Heart right ventricle (tissue), 16 donors: ENCODE measurements around the gene GLI1. TPM values are rescaled to one million over a fixed set of nuclear protein-coding genes. Genes with fewer than 3 reads are reported as not detected.
A peak's percentile ranks its signal among the peaks of the same experiment; 100 is the strongest.

Experiments used
- ATAC-seq, 8 donors: fragments of 200-7000 bp; cut with Tn5 transposase; one replicate each; pipeline ENCODE4 v1.9.1; 2020; ENCODE audit warnings: mild to moderate bottlenecking in 8 of 8, moderate library complexity in 8 of 8, moderate number of reproducible peaks in 1 of 8
- DNase-seq, 2 donors: peaks; one replicate each; pipeline ENCODE4 v3.0.0-alpha.2; 2020
- H3K27ac ChIP-seq, 10 donors: fragments of 200-600 bp; sonication (generic) in 2 of 10; one replicate each; pipeline versions ENCODE4 v1.5.0 to v1.8.0; 2020 to 2022; ENCODE audit warnings: mild to moderate bottlenecking in 3 of 10
- H3K27me3 ChIP-seq, 7 donors: fragments of 200-600 bp; one replicate each; pipeline ENCODE4 v1.8.0; 2021 to 2022; ENCODE audit warnings: mild to moderate bottlenecking in 2 of 7
- H3K36me3 ChIP-seq, 9 donors: fragments of 200-600 bp; sonication (generic) in 1 of 9; one replicate each; pipeline versions ENCODE4 v1.5.0 to v1.8.0; 2020 to 2022; ENCODE audit warnings: mild to moderate bottlenecking in 2 of 9
- H3K4me1 ChIP-seq, 9 donors: fragments of 200-600 bp; sonication (generic) in 1 of 9; one replicate each; pipeline versions ENCODE4 v1.5.0 to v1.8.0; 2020 to 2022; ENCODE audit warnings: mild to moderate bottlenecking in 4 of 9
- H3K4me3 ChIP-seq, 10 donors: fragments of 200-600 bp; sonication (generic) in 2 of 10; one replicate each; pipeline versions ENCODE4 v1.5.0 to v1.8.0; 2020 to 2022; ENCODE audit warnings: mild to moderate bottlenecking in 7 of 10, moderate library complexity in 2 of 10
- H3K9me3 ChIP-seq, 11 donors: fragments of 200-600 bp in 10 of 11; sonication (generic) in 2 of 11; one replicate each; pipeline versions ENCODE4 v1.5.0 to v1.8.0; 2013 to 2022; ENCODE audit warnings: mild to moderate bottlenecking in 2 of 11, control low read depth in 1 of 11, moderate library complexity in 1 of 11
- WGBS, 2 donors: extraction: QIAGEN DNeasy Blood & Tissue Kit; methylation state at CpG; one replicate each; pipeline ENCODE4 v1.1.7; 2013; ENCODE audit warnings: inconsistent platforms in 1 of 2; 5-methylcytosine and 5-hydroxymethylcytosine counted together
- intact Hi-C, 10 donors: fragments of 100-400 bp; cut with DNase I; formaldehyde crosslinking; loops; one replicate each; pipeline versions ENCODE4 v1.11.1 to v1.14.2; 2022
- polyA plus RNA-seq, 2 donors: library from polyadenylated mRNA; stranded (reverse); fragments of 200-250 nt; gene quantifications; one replicate each; pipeline ENCODE4 v1.2.3, GENCODE V29; 2013
- total RNA-seq, 10 donors: library from RNA; stranded (reverse); fragmentation: NEBNext Ultra II Directional in 3 of 10; extraction: Animal tissue kit (Norgen Biotek cat#: 25700) in 3 of 10; gene quantifications; one replicate each; pipeline versions ENCODE4 v1.2.1 to v1.2.4, GENCODE V29; 2021 to 2023
- TF ChIP-seq, protein P1 (sequence below), 9 donors: fragments of 200-600 bp; sonication (generic) in 2 of 9; IDR thresholded peaks; one replicate each; pipeline versions ENCODE4 v1.5.0 to v1.8.0; 2021 to 2022; ENCODE audit warnings: antibody characterized with exemption in 9 of 9, mild to moderate bottlenecking in 5 of 9, moderate library complexity in 1 of 9
- donor health status: Arrhythmogenic right ventricular cardiomyopathy.
- donor health status: ischemic (EF 13 %, LVEDD 7.1; RV severe dilation, severe dysfunction).
- donor health status: healthy with polysubstance abuse.
- donor health status: DM: no; HTN: yes; CAD: no.
- donor health status: DM: no; HTN: no; CAD: no.
- donor health status: ischemic (EF 25% LVEDD 6.9; RV normal size, moderate dysfunction).
- donor health status: ischemic (EF 25% LVEDD 5.7; RV mildly dilated, moderate dysfunction).
- donor health status: healthy.
- donor health status: DM: yes; HTN: yes; CAD: no.
- donor health status: Ischemic cardiomyopathy.
- donor health status: ischemic (EF 35%, LVEDD 5.7; RV mildly dilated, moderate dysfunction).
- donor health status: nonischemic (EF 11% LVEDD 7.7; RV severe dilation, severe dysfunction).
- donor health status: DM: yes; HTN: yes; CAD: no.
- donor health status: PGD.
- donor health status: ischemic (EF 29% LVEDD 5.4; RV normal size, mild dysfunction).
- donor health status: nonischemic (EF 23%, LVEDD 6.1; RV moderate dilation, normal function).

GLI1 gene
- total and polyA plus RNA-seq, 12 donors = 0.12 to 1.2 (median 0.59) TPM

- H3K4me3 ChIP-seq = no peak overlapping the region
- ATAC-seq = peak; percentile 81 to 91 (median 86)
Observed at GRCh38 chr12:57452937-57453509, 6.6 kb upstream of the GLI1 start.

GRCh38 chr12:57454213-57454565 is 5.4 kb upstream of the GLI1 start:
- no peak for DNase-seq
- WGBS, 2 donors = 98 to 100% methylated on average over 2 of the region's 2 CpGs
- ATAC-seq = no peak
- H3K9me3 ChIP-seq = no peaks in the 10 kb centered on the region
- intact Hi-C loops = loop anchor here in 5 of 10 donors (2.0 to 10.0 kb wide), 5 partner anchors 142 to 192 kb away; no protein-coding TSS in a partner anchor
- H3K27ac ChIP-seq = no peak overlapping the region
- peaks cover 0 to 33% (median 14%) of the 10 kb centered on the region in 9 donors for H3K4me1 ChIP-seq
- no peak overlapping the region for H3K4me3 ChIP-seq
- no peaks in the 10 kb centered on the region for H3K27me3 ChIP-seq
- TF ChIP-seq, protein P1, sequence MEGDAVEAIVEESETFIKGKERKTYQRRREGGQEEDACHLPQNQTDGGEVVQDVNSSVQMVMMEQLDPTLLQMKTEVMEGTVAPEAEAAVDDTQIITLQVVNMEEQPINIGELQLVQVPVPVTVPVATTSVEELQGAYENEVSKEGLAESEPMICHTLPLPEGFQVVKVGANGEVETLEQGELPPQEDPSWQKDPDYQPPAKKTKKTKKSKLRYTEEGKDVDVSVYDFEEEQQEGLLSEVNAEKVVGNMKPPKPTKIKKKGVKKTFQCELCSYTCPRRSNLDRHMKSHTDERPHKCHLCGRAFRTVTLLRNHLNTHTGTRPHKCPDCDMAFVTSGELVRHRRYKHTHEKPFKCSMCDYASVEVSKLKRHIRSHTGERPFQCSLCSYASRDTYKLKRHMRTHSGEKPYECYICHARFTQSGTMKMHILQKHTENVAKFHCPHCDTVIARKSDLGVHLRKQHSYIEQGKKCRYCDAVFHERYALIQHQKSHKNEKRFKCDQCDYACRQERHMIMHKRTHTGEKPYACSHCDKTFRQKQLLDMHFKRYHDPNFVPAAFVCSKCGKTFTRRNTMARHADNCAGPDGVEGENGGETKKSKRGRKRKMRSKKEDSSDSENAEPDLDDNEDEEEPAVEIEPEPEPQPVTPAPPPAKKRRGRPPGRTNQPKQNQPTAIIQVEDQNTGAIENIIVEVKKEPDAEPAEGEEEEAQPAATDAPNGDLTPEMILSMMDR (IDR thresholded peaks at IDR 0.05) = no peak
- H3K36me3 ChIP-seq = no peaks in the 10 kb centered on the region

More at GRCh38 chr12:57452937-57453509, 6.6 kb upstream of the GLI1 start:
- Histone ChIP-seq H3K9me3 (no peaks in the 10 kb centered on the region), H3K36me3 (no peaks in the 10 kb centered on the region), H3K4me1 (peaks cover 0 to 26% (median 9%) of the 10 kb centered on the region in 9 donors), H3K27ac (peak overlapping the region in 9 of 10 donors; percentile 38 to 95 (median 86)), H3K27me3 (no peaks in the 10 kb centered on the region)
- TF ChIP-seq, protein P1 (IDR thresholded peaks at IDR 0.05) = peak; percentile 82 to 94 (median 92)
- intact Hi-C loops = loop anchor here (1.0 to 10.0 kb wide), 12 partner anchors 22 to 191 kb away; partner anchors contain the start of gene R3HDM2 (in 2 of the 10)
- 13 to 22% methylated on average over 7 of the region's 7 CpGs for WGBS, 2 donors
- DNase-seq = peak; percentile 82

- ATAC-seq = no peak
- intact Hi-C loops = loop anchor here in 7 of 10 donors (2.0 to 10.0 kb wide), 6 partner anchors 142 to 192 kb away; partner anchors contain the start of gene B4GALNT1 (in 2 of the 7)
- 70 to 77% methylated on average over 10 of the region's 10 CpGs for WGBS, 2 donors
- TF ChIP-seq, protein P1 (IDR thresholded peaks at IDR 0.05) = no peak
- DNase-seq = no peak
- H3K4me3 ChIP-seq = no peak within 1 kb of the TSS
- no peak within 1 kb of the TSS for H3K27ac ChIP-seq
- H3K36me3 ChIP-seq = no peaks in the 10 kb centered on the region
- H3K9me3 ChIP-seq = no peaks in the 10 kb centered on the region
- H3K4me1 ChIP-seq = peaks cover 0 to 33% (median 15%) of the 10 kb centered on the region in 9 donors
- no peaks in the 10 kb centered on the region for H3K27me3 ChIP-seq
Observed at GRCh38 chr12:57454566-57455373, 4.8 kb upstream of the GLI1 start, which contains the start of gene INHBE. Gene INHBE, plus strand, starts transcription at chr12:57455307. Its CDS starts 230 bp downstream, at chr12:57455537.

GRCh38 chr12:57455374-57456144 is 4.0 kb upstream of the GLI1 start:
- ATAC-seq (no peak), DNase-seq (no peak)
- TF ChIP-seq, protein P1 (IDR thresholded peaks at IDR 0.05) = no peak
- Histone ChIP-seq H3K36me3 (no peaks in the 10 kb centered on the region), H3K9me3 (no peaks in the 10 kb centered on the region), H3K4me3 (no peak overlapping the region), H3K27ac (no peak overlapping the region), H3K4me1 (peaks cover 0 to 39% (median 21%) of the 10 kb centered on the region in 9 donors), H3K27me3 (peaks cover 0 to 4% (median 0%) of the 10 kb centered on the region in 7 donors)
- 51 to 57% methylated on average over 10 of the region's 10 CpGs for WGBS, 2 donors
- intact Hi-C loops = loop anchor here in 4 of 10 donors (2.0 to 10.0 kb wide), 4 partner anchors 147 to 193 kb away; partner anchors contain the start of gene B4GALNT1 (in 2 of the 4)
